Myocyte (in vitro differentiated cells): ENCODE results near the gene SAFB. TPM values are rescaled to one million over a fixed set of nuclear protein-coding genes. Genes with fewer than 3 reads are reported as not detected.

ENCODE experiments used
- DNase-seq: peaks from one replicate; pipeline ENCODE4 v3.0.0-alpha.2; 2012; ENCODE audit warnings: low read depth
- total RNA-seq: library from RNA; depleted of rRNA; stranded (reverse); fragments of >200 nt; gene quantifications from 2 replicates; pipeline ENCODE4 v1.2.3, GENCODE V29; 2014

Gene SAFB
- total RNA-seq, 1 donor from 2014 or later, result 42.1 TPM

GRCh38 chr19:5664515-5664914 is 41.6 kb downstream of the SAFB start:
- DNase-seq, result peak; percentile 94

DNA sequence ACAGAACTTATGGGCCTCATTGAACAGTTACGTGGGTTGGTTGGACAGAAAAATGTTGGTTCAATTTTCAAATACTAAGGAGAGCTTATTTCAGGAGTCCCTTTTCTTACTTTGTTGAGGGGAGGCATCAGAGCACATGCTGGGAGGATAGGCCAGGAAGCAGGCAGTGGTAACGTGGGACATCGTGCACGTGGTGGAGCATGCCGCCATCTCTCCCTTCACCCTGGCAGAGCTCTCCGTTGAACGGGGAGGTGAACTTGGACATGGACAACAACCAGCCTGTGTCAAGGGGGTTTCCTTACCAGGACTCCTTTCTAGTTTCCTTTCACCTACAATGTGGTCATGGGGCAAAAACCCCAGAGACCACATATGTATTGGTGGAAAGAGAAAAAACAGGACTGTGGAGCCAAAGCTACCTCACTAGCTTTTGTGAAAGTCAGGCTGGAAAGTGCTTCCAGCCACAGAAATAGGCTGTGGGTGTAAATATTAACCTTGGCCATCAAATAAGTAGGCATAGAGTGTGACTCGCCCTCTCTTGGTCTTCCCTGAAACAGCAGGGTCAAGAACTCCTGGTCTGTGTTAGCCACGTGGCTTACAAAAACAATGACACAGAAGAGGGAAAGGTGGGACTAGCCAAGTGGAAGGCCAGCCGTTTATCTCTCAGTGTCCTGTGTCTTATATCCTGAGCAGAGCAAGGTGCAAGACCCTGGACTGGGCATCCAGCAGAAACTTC is 43.1 kb downstream of the SAFB start:
- DNase-seq, result peak; percentile 59

DNA sequence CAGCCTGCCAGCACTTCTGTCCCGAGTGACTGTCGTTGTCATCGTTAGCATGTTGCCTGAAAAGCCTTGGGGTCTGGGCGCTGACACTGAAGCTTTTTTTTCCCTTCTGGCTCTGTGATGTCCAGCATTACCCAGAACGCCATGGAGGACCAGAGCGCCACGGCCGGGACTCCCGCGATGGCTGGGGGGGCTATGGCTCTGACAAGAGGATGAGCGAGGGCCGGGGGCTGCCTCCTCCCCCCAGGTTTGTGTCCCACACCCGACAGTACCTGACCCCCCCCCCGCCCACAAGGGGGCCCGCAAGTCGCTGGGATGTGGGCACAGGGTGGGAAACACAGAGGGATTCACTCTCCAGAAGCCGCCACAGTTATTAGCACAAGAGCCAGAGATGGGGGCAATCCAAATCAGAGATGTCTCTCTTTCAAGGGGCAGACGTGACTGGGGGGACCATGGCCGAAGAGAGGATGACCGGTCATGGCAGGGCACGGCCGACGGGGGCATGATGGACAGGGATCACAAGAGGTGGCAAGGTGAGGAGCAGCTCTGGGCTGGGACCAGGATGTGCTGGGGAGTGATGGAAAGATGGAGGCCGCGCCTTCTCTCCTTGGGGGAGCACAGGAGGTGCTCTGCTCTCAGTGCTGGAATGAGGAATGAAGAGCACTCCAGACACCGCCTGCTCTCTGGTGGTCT is 44.2 kb downstream of the SAFB start:
- no peak for DNase-seq

GRCh38 chr19:5667751-5668271 is 44.9 kb downstream of the SAFB start:
- no peak for DNase-seq

- no peak for DNase-seq
Measured at GRCh38 chr19:5669212-5669611, 46.3 kb downstream of the SAFB start.

GRCh38 chr19:5671600-5671999 is 48.7 kb downstream of the SAFB start:
- no peak for DNase-seq

GRCh38 chr19:5672708-5673459 is 50.0 kb downstream of the SAFB start:
- DNase-seq, result no peak

- no peak for DNase-seq
Measured at GRCh38 chr19:5673752-5674151, 50.9 kb downstream of the SAFB start.

GRCh38 chr19:5674714-5675113 is 51.8 kb downstream of the SAFB start:
- DNase-seq, result no peak

DNA sequence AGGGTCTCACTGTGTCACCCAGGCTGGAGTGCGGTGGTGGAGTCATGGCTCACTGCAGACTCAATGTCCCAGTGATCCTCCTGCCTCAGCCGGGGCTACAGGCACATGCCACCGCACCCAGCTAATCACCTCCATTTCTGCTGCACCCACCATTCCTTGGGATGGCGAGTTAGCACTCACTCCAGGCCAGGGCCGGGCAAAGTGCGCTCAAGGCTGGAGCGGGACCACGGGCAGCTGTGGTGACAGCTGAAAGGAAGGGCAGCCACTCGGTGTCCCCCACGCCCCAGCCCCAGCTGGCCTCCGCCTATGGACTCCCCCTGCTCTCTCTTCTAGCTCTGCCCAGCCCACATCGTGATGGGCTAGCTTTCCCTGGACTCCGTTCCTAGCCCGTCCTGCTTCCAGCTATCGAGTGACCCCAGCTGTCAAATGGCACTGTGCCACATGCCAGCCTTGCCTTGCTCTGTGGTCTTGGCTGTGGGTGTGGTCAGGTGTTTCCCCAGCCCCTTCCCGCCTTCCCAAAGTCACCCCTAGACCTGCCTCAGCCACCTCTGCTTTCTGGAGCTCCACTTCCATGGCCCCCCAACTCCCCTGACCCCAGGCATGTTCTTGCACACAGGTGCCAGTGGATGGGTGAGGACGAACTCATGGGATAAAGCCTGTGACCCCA is 53.4 kb downstream of the SAFB start:
- DNase-seq, result peak; percentile 99

DNA sequence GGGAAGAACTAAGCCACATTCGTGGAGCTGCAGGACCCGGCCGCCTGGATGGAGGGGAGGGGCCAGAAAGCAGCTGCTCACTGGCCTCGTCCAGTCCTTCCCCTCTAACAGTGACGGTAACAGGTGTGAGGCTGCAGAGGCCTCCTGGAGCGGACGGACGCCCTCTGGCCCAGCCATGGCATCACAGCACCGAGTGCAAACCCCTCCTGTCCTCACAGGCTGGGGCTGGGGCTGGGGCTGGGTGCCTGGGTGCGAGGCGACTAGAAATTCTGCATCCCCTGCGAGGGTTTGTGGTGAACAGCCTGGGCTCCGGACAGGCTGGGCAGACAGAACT is 53.9 kb downstream of the SAFB start:
- DNase-seq, result peak; percentile 96

DNA sequence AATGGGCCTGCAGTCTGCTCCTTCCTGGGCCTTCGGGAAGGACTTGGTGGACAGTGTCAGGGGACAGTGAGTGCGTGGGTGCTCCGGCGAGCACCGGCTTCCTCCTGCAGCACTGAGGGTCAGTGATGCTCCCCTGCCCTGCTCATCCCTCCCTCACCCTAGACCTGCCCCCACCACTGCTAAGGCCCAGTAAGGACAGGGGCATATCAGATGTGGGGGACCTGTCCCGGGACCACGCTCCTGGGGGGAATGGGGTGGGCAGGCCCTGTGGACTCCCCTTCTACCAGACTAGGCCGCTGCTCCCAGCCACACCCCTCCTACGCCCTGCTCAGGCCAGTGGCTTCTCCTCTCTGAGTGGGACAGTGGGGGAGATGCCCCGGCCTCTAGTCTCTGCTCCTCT is 54.3 kb downstream of the SAFB start:
- no peak for DNase-seq

GRCh38 chr19:5677580-5677979 is 54.7 kb downstream of the SAFB start:
- no peak for DNase-seq

- no peak for DNase-seq
Measured at GRCh38 chr19:5678071-5678718, 55.3 kb downstream of the SAFB start.

DNA sequence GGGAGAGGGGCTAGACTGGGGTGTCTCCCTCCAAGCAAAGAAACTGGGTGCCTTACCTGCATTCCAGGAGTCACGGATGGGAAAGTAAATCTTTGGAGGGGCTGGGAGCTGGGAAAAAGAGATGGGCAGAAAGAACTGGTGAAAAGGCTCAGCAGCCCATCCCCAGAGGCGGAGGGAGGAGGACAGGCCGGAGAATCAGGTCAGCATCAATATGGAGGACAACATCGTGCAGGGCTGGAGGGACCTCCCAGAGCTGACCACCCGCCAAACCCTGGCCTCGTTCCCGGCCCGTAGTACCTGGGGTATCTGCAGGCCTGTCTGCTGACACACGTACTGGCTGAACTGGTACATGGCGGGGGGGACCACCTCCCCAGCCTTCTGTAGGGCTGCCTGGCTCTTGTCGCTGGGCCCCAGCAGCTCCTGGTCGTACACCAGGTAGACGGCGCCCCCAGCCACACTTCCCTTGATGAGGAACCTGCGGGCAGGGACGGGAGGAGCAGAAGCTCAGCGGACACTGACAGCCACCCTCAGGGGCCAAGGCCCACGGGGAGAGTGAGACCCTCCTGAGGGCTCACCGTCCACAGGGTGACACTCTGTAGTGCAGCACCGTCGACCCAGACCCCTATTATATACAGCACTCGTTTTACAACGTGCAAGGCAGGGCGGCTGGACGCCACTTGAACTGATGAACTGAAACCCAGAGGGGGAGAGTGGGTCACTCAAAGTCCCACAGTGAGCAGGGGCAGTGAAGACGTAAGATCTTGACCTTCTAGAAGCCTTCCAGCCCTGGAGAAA is 56.6 kb downstream of the SAFB start:
- DNase-seq, result no peak

DNA sequence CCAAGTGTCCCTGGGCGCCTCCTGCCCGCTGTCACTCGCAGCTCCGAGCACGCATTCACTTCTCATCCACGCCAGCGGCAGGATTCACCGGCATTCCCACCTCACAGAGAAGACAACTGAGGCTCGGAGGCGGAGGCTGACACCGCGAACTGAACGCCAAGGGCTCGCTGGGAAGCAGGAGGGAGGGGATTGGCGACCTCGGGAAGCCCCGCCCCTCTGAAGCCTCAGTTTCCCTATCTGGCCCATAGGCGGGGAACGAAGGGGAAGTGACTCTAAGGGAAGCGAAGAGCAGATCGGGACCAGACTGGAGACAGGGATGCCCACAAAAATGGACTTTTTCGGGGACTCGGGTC is 57.2 kb downstream of the SAFB start:
- peak; percentile 73 for DNase-seq

GRCh38 chr19:5680437-5681368 is 57.8 kb downstream of the SAFB start, which contains the start of the genes HSD11B1L and MICOS13:
HSD11B1L (plus strand) TSS chr19:5681027; CDS start chr19:5684833, 3,806 bp downstream.
MICOS13 (minus strand) TSS chr19:5680516; CDS start chr19:5680486, 30 bp downstream.
- peak; percentile 100 for DNase-seq

DNA sequence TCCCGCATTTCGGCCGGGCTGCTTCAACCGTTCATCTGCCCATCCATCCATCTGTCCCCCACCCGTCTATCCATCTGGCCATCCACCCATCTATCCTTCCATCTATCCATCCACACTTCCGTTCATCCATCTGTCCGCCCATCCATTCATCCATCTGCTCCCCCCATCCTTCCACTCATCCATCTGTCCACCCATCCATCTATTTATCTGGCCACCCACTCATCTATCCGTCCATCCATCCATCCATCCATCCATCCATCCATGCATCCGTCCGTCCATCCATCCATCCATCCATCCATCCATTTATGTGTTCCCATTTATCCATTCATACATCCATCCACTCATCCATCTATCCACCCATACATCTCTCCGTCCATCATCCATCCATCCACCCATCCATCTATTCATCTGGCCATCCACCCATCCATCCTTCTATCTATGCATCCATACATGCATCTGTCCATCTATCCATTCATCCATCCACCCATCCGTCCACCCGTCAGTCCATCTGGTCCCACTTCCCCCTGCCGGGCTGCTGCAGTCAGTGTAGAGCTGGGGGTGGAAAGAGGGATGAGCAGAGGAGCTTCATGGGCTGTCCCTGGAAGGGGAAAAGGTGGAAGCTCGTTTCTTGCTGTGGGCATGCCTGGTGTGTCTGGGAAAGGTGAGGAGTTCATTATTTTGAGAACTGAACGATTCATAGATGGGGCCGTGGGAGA is 58.7 kb downstream of the SAFB start:
- no peak for DNase-seq
